Measurements from ENCODE around the gene OSTC. TPM values are rescaled to one million over a fixed set of nuclear protein-coding genes. Genes with fewer than 3 reads are reported as not detected.

OSTC gene
- total RNA-seq, 5 donors from 2014 or later (not counting 1 experiment from before 2014, with no cell fraction given) = 25.7 to 56.0 (median 51.1) TPM

- Mint-ChIP-seq H3K27ac (peak overlapping the region in 1 of 2 donors; percentile 44), H3K9me3 (peaks cover 0 to 9% (median 0%) of the 10 kb centered on the region in 3 donors), H3K36me3 (peaks cover 46% of the 10 kb centered on the region), H3K4me3 (peak overlapping the region in 1 of 3 donors; percentile 31), H3K4me1 (peaks cover 11 to 28% (median 21%) of the 10 kb centered on the region in 3 donors), H3K27me3 (no peaks in the 10 kb centered on the region)
- CTCF ChIA-PET = no interaction called here
- Histone ChIP-seq H3K4me3 (ENCODE audit: control insufficient read depth in 1 of 2, extremely low read depth in 1 of 2, low read length in 1 of 2) (no peak overlapping the region), H3K36me3 (ENCODE audit: control insufficient read depth in 2 of 2, extremely low read depth in 1 of 2, insufficient read depth in 1 of 2, low read length in 1 of 2) (no peaks in the 10 kb centered on the region), H3K4me1 (ENCODE audit: control insufficient read depth in 1 of 2, extremely low read depth in 1 of 2, insufficient read depth in 2 of 2, low read length in 2 of 2) (peaks cover 0 to 3% of the 10 kb centered on the region in 2 experiments), H3K27me3 (replicated peaks in 1 of 2; ENCODE audit: control insufficient read depth in 2 of 2, extremely low read depth in 1 of 2, insufficient read depth in 2 of 2, low read length in 1 of 2) (no peaks in the 10 kb centered on the region), H3K9me3 (no peaks in the 10 kb centered on the region), H3K27ac (ENCODE audit: low read length) (no peak overlapping the region)
- ATAC-seq (replicated peaks in 1 of 4) (no peak), DNase-seq (no peak)
- WGBS (ENCODE audit: insufficient coverage) = 93% methylated on average over 3 of the region's 6 CpGs
- POLR2A ChIA-PET = interaction anchor here in 1 of 2 donors (0.6 kb wide), 1 partner anchor 11 kb away, joined by 4 read pairs; no protein-coding TSS in a partner anchor
These were observed 38.0 kb upstream of the OSTC start for GRCh38 chr4:108612365-108612764.

- H3K27me3 Mint-ChIP-seq = no peaks in the 10 kb centered on the region
- ChIA-PET CTCF (interaction anchor here in 1 of 2 donors (0.9 to 2.1 kb wide), 4 partner anchors 28 to 601 kb away, joined by 3 to 9 read pairs (median 4); no protein-coding TSS in a partner anchor), POLR2A (interaction anchor here (0.5 to 2.1 kb wide), 10 partner anchors 17 to 900 kb away, joined by 3 to 9 read pairs (median 3); partner anchors contain the start of genes OSTC (in 1 of the 2) and PAPSS1 (in 1 of the 2))
- H3K27ac Mint-ChIP-seq = peak overlapping the region; percentile 94 to 96
- peaks cover 52 to 58% (median 58%) of the 10 kb centered on the region in 3 donors for H3K4me1 Mint-ChIP-seq
- peak overlapping the region; percentile 82 to 100 for H3K4me3 ChIP-seq (ENCODE audit: control insufficient read depth in 1 of 2, extremely low read depth in 1 of 2, low read length in 1 of 2)
- DNase-seq (peak in 29 of 35 experiments; percentile 4 to 56 (median 18)), ATAC-seq (replicated peaks in 1 of 4) (peak; percentile 36 to 53 (median 40))
- peak overlapping the region; percentile 91 for H3K27ac ChIP-seq (ENCODE audit: low read length)
- H3K36me3 ChIP-seq (ENCODE audit: control insufficient read depth in 2 of 2, extremely low read depth in 1 of 2, insufficient read depth in 1 of 2, low read length in 1 of 2) = peaks cover 0 to 27% of the 10 kb centered on the region in 2 donors
- peaks cover 34% of the 10 kb centered on the region for H3K36me3 Mint-ChIP-seq
- H3K4me3 Mint-ChIP-seq = peak overlapping the region; percentile 95
- 19% methylated on average over 4 of the region's 7 CpGs for WGBS (ENCODE audit: insufficient coverage)
- H3K9me3 ChIP-seq = no peaks in the 10 kb centered on the region
- H3K4me1 ChIP-seq (ENCODE audit: control insufficient read depth in 1 of 2, extremely low read depth in 1 of 2, insufficient read depth in 2 of 2, low read length in 2 of 2) = peaks cover 29% of the 10 kb centered on the region in 2 experiments
- H3K9me3 Mint-ChIP-seq = peaks cover 0 to 9% (median 0%) of the 10 kb centered on the region in 3 donors
- no peaks in the 10 kb centered on the region for H3K27me3 ChIP-seq (replicated peaks in 1 of 2; ENCODE audit: control insufficient read depth in 2 of 2, extremely low read depth in 1 of 2, insufficient read depth in 2 of 2, low read length in 1 of 2)
These were observed 30.9 kb upstream of the OSTC start for GRCh38 chr4:108619372-108620100.

- ChIA-PET CTCF (interaction anchor here in 1 of 2 donors (0.9 to 2.1 kb wide), 4 partner anchors 28 to 602 kb away, joined by 3 to 9 read pairs (median 4); no protein-coding TSS in a partner anchor), POLR2A (interaction anchor here (0.5 to 2.1 kb wide), 12 partner anchors 11 to 1028 kb away, joined by 3 to 11 read pairs (median 4); partner anchors contain the start of genes OSTC (in 1 of the 2) and PAPSS1 (in 1 of the 2))
- DNase-seq (peak; percentile 86 to 99 (median 98)), ATAC-seq (replicated peaks in 1 of 4) (peak; percentile 99 to 100 (median 100))
- Histone ChIP-seq H3K36me3 (ENCODE audit: control insufficient read depth in 2 of 2, extremely low read depth in 1 of 2, insufficient read depth in 1 of 2, low read length in 1 of 2) (peaks cover 0 to 34% of the 10 kb centered on the region in 2 donors), H3K27me3 (replicated peaks in 1 of 2; ENCODE audit: control insufficient read depth in 2 of 2, extremely low read depth in 1 of 2, insufficient read depth in 2 of 2, low read length in 1 of 2) (no peaks in the 10 kb centered on the region), H3K9me3 (no peaks in the 10 kb centered on the region), H3K4me3 (ENCODE audit: control insufficient read depth in 1 of 2, extremely low read depth in 1 of 2, low read length in 1 of 2) (peak within 1 kb of the TSS; percentile 82 to 100), H3K4me1 (ENCODE audit: control insufficient read depth in 1 of 2, extremely low read depth in 1 of 2, insufficient read depth in 2 of 2, low read length in 2 of 2) (peaks cover 29% of the 10 kb centered on the region in 2 experiments), H3K27ac (ENCODE audit: low read length) (peak within 1 kb of the TSS; percentile 91)
- no peaks in the 10 kb centered on the region for H3K27me3 Mint-ChIP-seq
- WGBS (ENCODE audit: insufficient coverage) = 1% methylated on average over 15 of the region's 32 CpGs
- peaks cover 40% of the 10 kb centered on the region for H3K36me3 Mint-ChIP-seq
- peaks cover 54 to 61% (median 60%) of the 10 kb centered on the region in 3 donors for H3K4me1 Mint-ChIP-seq
- H3K27ac Mint-ChIP-seq = peak within 1 kb of the TSS; percentile 94 to 96
- peak within 1 kb of the TSS; percentile 95 for H3K4me3 Mint-ChIP-seq
- peaks cover 0 to 5% (median 0%) of the 10 kb centered on the region in 3 donors for H3K9me3 Mint-ChIP-seq
These were observed 30.1 kb upstream of the OSTC start, which contains the start of gene RPL34 for GRCh38 chr4:108620101-108620932. TSS of gene RPL34 (plus strand) at chr4:108620576. CDS start at chr4:108621960, 1,384 bp downstream.

DNA sequence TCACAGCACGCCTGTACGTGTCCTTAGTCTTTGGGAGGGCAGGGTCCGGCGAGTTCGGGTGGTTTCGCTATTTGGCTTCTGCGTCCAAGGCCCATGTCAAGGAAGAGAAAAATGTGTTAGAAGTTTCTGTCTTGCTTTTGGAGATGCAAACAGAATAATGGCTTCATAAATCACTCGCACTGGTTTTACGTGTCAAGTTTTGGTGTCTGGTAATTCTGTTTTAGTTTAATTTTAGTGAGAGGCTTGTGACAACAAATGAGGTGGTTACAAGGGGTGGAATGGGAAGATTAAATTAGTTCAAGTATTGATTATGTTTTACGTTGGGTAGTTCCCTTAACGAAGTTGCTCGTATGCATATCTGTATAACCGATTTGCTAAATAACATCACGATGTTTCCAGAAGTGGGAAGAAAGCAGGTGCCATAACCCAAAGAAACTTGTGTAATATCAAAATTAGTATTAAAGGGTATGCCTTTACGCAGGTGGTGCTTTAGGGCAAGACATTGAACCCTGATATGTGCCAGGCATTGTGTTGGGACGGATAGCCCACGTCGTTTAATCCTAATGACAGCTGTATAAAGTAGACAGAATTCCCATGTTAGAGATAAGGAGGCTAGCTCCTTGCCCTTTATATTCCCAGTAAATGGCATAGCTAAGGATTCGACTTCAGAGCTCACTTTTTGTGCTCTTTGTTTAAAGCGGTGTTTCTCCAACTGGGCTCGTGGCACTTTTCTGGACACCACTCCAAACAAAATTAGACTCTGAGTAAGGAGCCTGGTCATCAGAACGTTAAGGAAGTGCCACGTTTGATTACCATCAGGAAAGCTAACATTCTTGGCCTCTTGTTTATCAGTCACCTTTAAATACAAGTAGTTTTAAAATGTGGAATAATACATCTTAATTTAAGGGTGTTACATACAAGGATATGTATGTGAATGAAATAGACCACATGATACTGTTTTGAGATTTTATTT lies 29.2 kb upstream of the OSTC start:
- Mint-ChIP-seq H3K4me3 (peak overlapping the region; percentile 95), H3K9me3 (no peaks in the 10 kb centered on the region), H3K4me1 (peaks cover 49 to 63% (median 61%) of the 10 kb centered on the region in 3 donors), H3K36me3 (peaks cover 37% of the 10 kb centered on the region), H3K27me3 (no peaks in the 10 kb centered on the region), H3K27ac (peak overlapping the region; percentile 94 to 96)
- H3K27ac ChIP-seq (ENCODE audit: low read length) = peak overlapping the region; percentile 91
- CTCF ChIA-PET = interaction anchor here in 1 of 2 donors (1.9 kb wide), 1 partner anchor 27 kb away, joined by 9 read pairs; no protein-coding TSS in a partner anchor
- H3K4me3 ChIP-seq (ENCODE audit: control insufficient read depth in 1 of 2, extremely low read depth in 1 of 2, low read length in 1 of 2) = peak overlapping the region; percentile 82 to 100
- DNase-seq = peak in 2 of 35 experiments; percentile 4 to 18
- POLR2A ChIA-PET = interaction anchor here (0.6 to 2.1 kb wide), 5 partner anchors 10 to 546 kb away, joined by 3 to 11 read pairs (median 3); partner anchors contain the start of gene OSTC (in 1 of the 2)
- no peaks in the 10 kb centered on the region for H3K9me3 ChIP-seq
- peaks cover 29% of the 10 kb centered on the region in 2 experiments for H3K4me1 ChIP-seq (ENCODE audit: control insufficient read depth in 1 of 2, extremely low read depth in 1 of 2, insufficient read depth in 2 of 2, low read length in 2 of 2)
- peaks cover 0 to 43% of the 10 kb centered on the region in 2 donors for H3K36me3 ChIP-seq (ENCODE audit: control insufficient read depth in 2 of 2, extremely low read depth in 1 of 2, insufficient read depth in 1 of 2, low read length in 1 of 2)
- ATAC-seq (replicated peaks in 1 of 4) = peak in 3 of 4 experiments; percentile 1 to 6 (median 3)
- no peaks in the 10 kb centered on the region for H3K27me3 ChIP-seq (replicated peaks in 1 of 2; ENCODE audit: control insufficient read depth in 2 of 2, extremely low read depth in 1 of 2, insufficient read depth in 2 of 2, low read length in 1 of 2)
- 10% methylated on average over 14 of the region's 23 CpGs for WGBS (ENCODE audit: insufficient coverage)

- ATAC-seq (replicated peaks in 1 of 4) (no peak), DNase-seq (peak in 1 of 35 experiments; percentile 13)
- ChIA-PET POLR2A (interaction anchor here in 1 of 2 donors (1.6 to 1.8 kb wide), 2 partner anchors 9 to 26 kb away, joined by 3 to 11 read pairs; no protein-coding TSS in a partner anchor), CTCF (no interaction called here)
- Histone ChIP-seq H3K27ac (ENCODE audit: low read length) (peak overlapping the region; percentile 91), H3K9me3 (no peaks in the 10 kb centered on the region), H3K27me3 (replicated peaks in 1 of 2; ENCODE audit: control insufficient read depth in 2 of 2, extremely low read depth in 1 of 2, insufficient read depth in 2 of 2, low read length in 1 of 2) (no peaks in the 10 kb centered on the region), H3K36me3 (ENCODE audit: control insufficient read depth in 2 of 2, extremely low read depth in 1 of 2, insufficient read depth in 1 of 2, low read length in 1 of 2) (peaks cover 0 to 49% of the 10 kb centered on the region in 2 donors), H3K4me3 (ENCODE audit: control insufficient read depth in 1 of 2, extremely low read depth in 1 of 2, low read length in 1 of 2) (no peak overlapping the region), H3K4me1 (ENCODE audit: control insufficient read depth in 1 of 2, extremely low read depth in 1 of 2, insufficient read depth in 2 of 2, low read length in 2 of 2) (peaks cover 29% of the 10 kb centered on the region in 2 experiments)
- Mint-ChIP-seq H3K4me1 (peaks cover 49 to 59% (median 59%) of the 10 kb centered on the region in 3 donors), H3K36me3 (peaks cover 33% of the 10 kb centered on the region), H3K9me3 (no peaks in the 10 kb centered on the region), H3K27me3 (no peaks in the 10 kb centered on the region), H3K27ac (peak overlapping the region in 1 of 2 donors; percentile 55), H3K4me3 (peak overlapping the region; percentile 95)
- 25% methylated on average over 1 of the region's 4 CpGs for WGBS (ENCODE audit: insufficient coverage)
These were observed 28.4 kb upstream of the OSTC start for GRCh38 chr4:108622022-108622421.

All from T-cell (primary cell).